ENCODE results near the gene CKAP5.
"Not testable (repeated sequence)": the region's sequence is repeated elsewhere in the genome, so short reads cannot be mapped to it uniquely, and the experiment has no call there.

The CKAP5 gene

DNA sequence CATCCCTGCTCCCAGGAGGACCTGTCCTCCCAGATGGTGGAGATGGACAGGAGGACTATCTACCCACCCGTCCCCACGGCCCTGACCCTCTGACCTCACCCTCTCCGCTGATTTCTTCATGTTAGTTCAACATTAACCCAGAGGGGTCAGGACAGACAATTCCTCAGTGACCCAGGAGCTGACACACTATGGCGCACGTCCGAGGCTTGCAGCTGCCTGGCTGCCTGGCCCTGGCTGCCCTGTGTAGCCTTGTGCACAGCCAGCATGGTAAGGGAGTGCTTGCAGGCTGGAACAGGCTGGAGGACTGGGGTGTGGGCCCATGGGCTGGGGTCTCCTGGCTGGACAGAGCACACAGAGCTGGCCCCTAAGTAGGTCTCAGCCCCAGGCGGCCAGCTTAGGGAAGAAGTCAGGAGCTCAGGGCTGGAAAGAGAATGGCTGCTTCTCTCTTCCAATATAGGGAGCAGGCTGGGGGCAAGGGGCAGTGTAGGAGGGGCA, 127.0 kb downstream of the CKAP5 start, which contains the start of gene F2:
F2 (plus strand) TSS at position 166 of the 495 bp plus-strand sequence; CDS start at position 189, 23 bp downstream.
- Histone ChIP-seq H3K27me3 (ENCODE audit: control insufficient read depth, insufficient read depth, low read length) (no peaks in the 10 kb centered on the region), H2AFZ (no peak within 1 kb of the TSS), H3K4me3 (ENCODE audit: low read depth, low read length) (no peak within 1 kb of the TSS), H3K36me3 (ENCODE audit: control insufficient read depth, insufficient read depth, low read length) (no peaks in the 10 kb centered on the region), H3K9ac (no peak within 1 kb of the TSS), H3K4me1 (no peaks in the 10 kb centered on the region), H3K9me3 (ENCODE audit: control insufficient read depth, low read length) (no peaks in the 10 kb centered on the region), H3K4me2 (ENCODE audit: low read length) (no peak within 1 kb of the TSS), H3K79me2 (no peaks in the 10 kb centered on the region), H3K27ac (no peak within 1 kb of the TSS)
- TF ChIP-seq, protein P1, sequence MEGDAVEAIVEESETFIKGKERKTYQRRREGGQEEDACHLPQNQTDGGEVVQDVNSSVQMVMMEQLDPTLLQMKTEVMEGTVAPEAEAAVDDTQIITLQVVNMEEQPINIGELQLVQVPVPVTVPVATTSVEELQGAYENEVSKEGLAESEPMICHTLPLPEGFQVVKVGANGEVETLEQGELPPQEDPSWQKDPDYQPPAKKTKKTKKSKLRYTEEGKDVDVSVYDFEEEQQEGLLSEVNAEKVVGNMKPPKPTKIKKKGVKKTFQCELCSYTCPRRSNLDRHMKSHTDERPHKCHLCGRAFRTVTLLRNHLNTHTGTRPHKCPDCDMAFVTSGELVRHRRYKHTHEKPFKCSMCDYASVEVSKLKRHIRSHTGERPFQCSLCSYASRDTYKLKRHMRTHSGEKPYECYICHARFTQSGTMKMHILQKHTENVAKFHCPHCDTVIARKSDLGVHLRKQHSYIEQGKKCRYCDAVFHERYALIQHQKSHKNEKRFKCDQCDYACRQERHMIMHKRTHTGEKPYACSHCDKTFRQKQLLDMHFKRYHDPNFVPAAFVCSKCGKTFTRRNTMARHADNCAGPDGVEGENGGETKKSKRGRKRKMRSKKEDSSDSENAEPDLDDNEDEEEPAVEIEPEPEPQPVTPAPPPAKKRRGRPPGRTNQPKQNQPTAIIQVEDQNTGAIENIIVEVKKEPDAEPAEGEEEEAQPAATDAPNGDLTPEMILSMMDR (IDR thresholded peaks at IDR 0.05) = no peak

DNA sequence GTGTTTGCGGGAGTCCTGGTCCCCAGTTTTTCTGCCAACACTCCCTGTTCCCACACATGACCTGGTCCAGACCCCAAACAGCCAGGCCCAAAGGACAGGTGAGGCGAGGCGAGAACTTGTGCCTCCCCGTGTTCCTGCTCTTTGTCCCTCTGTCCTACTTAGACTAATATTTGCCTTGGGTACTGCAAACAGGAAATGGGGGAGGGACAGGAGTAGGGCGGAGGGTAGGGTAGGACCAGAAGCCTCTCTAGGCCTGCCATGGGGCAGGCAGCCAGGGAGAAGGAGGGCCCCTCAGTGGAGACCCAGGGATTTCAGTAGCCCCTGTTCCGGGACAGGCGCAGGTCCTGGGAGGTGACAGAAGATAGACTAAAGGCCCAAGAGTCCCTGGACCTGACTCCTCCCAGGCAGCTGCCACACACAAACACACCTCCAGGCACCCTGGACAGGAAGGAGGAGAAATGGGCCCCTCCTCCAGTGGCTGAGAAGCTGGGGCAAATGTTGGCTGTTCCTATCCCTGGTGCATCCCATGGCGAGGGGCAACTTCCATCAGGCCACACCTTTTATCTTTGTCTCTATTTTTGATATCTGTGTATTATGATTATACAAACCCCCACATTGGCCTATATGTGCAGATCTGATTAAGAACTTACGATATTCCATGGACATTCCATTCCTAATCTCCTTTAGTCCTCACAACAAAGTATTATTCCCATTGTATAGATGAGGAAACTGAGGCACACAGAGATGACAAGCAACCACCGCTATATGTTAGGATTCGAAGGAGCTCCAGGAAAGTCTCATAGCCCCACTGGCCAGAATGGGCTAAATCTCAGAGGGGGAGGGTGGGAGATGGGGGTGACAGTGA, 127.7 kb downstream of the CKAP5 start:
- no peaks in the 10 kb centered on the region for H3K79me2 ChIP-seq
- no peaks in the 10 kb centered on the region for H3K9me3 ChIP-seq (ENCODE audit: control insufficient read depth, low read length)
- H3K27ac ChIP-seq = no peak overlapping the region
- H3K36me3 ChIP-seq (ENCODE audit: control insufficient read depth, insufficient read depth, low read length) = no peaks in the 10 kb centered on the region
- no peaks in the 10 kb centered on the region for H3K27me3 ChIP-seq (ENCODE audit: control insufficient read depth, insufficient read depth, low read length)
- TF ChIP-seq, protein P1 (IDR thresholded peaks at IDR 0.05) = no peak
- H3K4me3 ChIP-seq (ENCODE audit: low read depth, low read length) = no peak overlapping the region
- H3K4me1 ChIP-seq = no peaks in the 10 kb centered on the region
- H3K9ac ChIP-seq = no peak overlapping the region
- H3K4me2 ChIP-seq (ENCODE audit: low read length) = no peak overlapping the region
- H2AFZ ChIP-seq = no peak overlapping the region

DNA sequence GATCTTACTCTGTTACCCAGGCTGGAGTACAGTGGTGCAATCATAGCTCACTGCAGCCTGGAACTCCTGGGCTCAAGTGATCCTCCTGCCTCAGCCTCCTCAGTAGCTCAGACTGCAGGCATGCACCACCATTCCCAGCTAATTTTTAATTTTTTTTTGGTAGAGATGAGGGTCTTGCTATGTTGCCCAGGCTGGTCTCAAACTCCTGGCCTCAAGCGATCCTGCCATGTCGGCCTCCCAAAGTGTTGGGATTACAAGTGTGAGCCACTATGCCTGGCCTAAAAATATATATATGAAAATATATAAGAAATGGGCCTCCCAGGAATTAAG, 128.3 kb downstream of the CKAP5 start:
- not testable (repeated sequence) for H3K36me3 ChIP-seq (ENCODE audit: control insufficient read depth, insufficient read depth, low read length); H3K27me3 ChIP-seq (ENCODE audit: control insufficient read depth, insufficient read depth, low read length); H3K4me2 ChIP-seq (ENCODE audit: low read length); H3K79me2 ChIP-seq; H3K27ac ChIP-seq; H3K9me3 ChIP-seq (ENCODE audit: control insufficient read depth, low read length); H2AFZ ChIP-seq; H3K4me3 ChIP-seq (ENCODE audit: low read depth, low read length); H3K9ac ChIP-seq; H3K4me1 ChIP-seq

DNA sequence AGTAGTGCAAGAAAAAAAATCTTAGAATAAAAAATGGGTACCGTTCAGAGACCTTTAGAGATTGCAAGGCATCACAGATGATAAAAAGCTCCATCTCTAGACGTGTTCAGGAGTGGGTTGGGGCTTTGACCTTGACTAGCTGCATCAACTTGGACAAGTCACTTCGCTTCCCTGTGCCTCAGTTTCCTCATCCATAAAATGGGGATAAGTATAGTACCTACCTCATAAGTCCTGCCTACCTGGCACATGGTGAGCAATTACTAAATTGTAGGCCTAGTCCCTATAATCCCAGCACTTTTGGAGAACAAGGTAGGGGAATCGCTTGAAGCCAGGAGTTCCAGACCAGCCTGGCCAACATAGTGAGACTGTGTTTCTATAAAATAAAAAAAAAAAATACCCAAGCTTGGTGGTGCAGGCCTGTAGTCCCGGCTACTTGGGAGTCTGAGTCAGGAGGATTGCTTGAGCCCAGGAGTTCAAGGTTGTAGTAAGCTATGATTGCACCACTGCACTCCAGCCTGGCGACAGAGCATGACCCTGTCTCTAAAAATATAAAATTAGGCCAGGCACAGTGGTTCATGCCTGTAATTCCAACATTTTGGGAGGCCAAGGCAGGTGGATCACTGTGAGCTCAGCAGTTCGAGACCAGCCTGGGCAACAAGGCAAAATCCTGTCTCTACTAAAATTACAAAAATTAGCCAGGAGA, 133.1 kb downstream of the CKAP5 start:
- Histone ChIP-seq H3K79me2 (no peaks in the 10 kb centered on the region), H3K4me2 (ENCODE audit: low read length) (no peak overlapping the region), H2AFZ (no peak overlapping the region), H3K27ac (no peak overlapping the region), H3K4me1 (no peaks in the 10 kb centered on the region), H3K36me3 (ENCODE audit: control insufficient read depth, insufficient read depth, low read length) (no peaks in the 10 kb centered on the region), H3K9me3 (ENCODE audit: control insufficient read depth, low read length) (no peaks in the 10 kb centered on the region), H3K9ac (no peak overlapping the region), H3K27me3 (ENCODE audit: control insufficient read depth, insufficient read depth, low read length) (no peaks in the 10 kb centered on the region), H3K4me3 (ENCODE audit: low read depth, low read length) (no peak overlapping the region)
- TF ChIP-seq, protein P1 (IDR thresholded peaks at IDR 0.05) = no peak

DNA sequence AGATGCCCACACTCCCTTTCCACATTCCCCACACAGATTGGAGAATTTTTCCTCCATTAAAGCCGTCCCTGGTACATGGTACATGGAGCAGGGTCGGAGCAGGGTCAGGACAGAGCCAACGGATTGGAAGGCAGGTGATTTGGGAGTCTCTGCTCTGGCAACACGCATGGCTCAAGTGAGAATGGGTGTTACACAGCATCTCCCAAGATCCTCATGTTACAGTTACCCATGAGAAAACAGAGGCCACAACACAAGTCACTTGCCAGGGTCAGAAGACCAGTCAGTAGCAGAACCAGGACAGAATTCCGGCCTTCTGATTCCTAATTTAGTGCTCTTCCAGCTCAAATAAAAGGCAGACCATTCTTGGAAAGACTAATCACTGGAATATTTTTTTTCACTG, 134.8 kb downstream of the CKAP5 start:
- H3K4me3 ChIP-seq (ENCODE audit: low read depth, low read length) = no peak overlapping the region
- H3K9ac ChIP-seq = no peak overlapping the region
- H3K27ac ChIP-seq = peak overlapping the region; percentile 29
- TF ChIP-seq, protein P1 (IDR thresholded peaks at IDR 0.05) = no peak
- H2AFZ ChIP-seq = no peak overlapping the region
- no peaks in the 10 kb centered on the region for H3K9me3 ChIP-seq (ENCODE audit: control insufficient read depth, low read length)
- no peaks in the 10 kb centered on the region for H3K27me3 ChIP-seq (ENCODE audit: control insufficient read depth, insufficient read depth, low read length)
- H3K79me2 ChIP-seq = no peaks in the 10 kb centered on the region
- H3K4me2 ChIP-seq (ENCODE audit: low read length) = no peak overlapping the region
- H3K36me3 ChIP-seq (ENCODE audit: control insufficient read depth, insufficient read depth, low read length) = no peaks in the 10 kb centered on the region
- no peaks in the 10 kb centered on the region for H3K4me1 ChIP-seq
